GM19351 (cell line): ENCODE data around the gene FOXO4.
"Not testable (repeated sequence)": the region's sequence is repeated elsewhere in the genome, so short reads cannot be mapped to it uniquely, and the experiment has no call there.

Experiments used
- ATAC-seq: cut with Tn5 transposase; IDR thresholded peaks from one replicate; pipeline ENCODE4 v1.9.1; 2021; ENCODE audit warnings: mild to moderate bottlenecking, moderate library complexity; ENCODE audit not compliant: unreplicated experiment

FOXO4 gene

GRCh38 chrX:71095555-71095980, at the start of gene FOXO4:
Gene FOXO4 (plus strand): TSS chrX:71095851. CDS start chrX:71096529, 678 bp downstream.
- peak; percentile 94 for ATAC-seq

GRCh38 chrX:71047891-71048290, 47.8 kb upstream of the FOXO4 start:
- not testable (repeated sequence) for ATAC-seq

- no peak for ATAC-seq
Observed at GRCh38 chrX:71052721-71053120, 42.9 kb upstream of the FOXO4 start.

GRCh38 chrX:71053217-71053621, 42.4 kb upstream of the FOXO4 start:
- ATAC-seq = no peak

- ATAC-seq = no peak
Observed at GRCh38 chrX:71056867-71057266, 38.8 kb upstream of the FOXO4 start.

GRCh38 chrX:71057848-71058530, 37.7 kb upstream of the FOXO4 start:
- ATAC-seq = no peak

- ATAC-seq = no peak
Observed at GRCh38 chrX:71060127-71060526, 35.5 kb upstream of the FOXO4 start.

- no peak for ATAC-seq
Observed at GRCh38 chrX:71067089-71067488, 28.6 kb upstream of the FOXO4 start.

GRCh38 chrX:71067712-71068043, 28.0 kb upstream of the FOXO4 start:
- peak; percentile 1 for ATAC-seq

- peak; percentile 93 for ATAC-seq
Observed at GRCh38 chrX:71068044-71068918, 27.4 kb upstream of the FOXO4 start, which contains the start of gene SNX12. Gene SNX12 (minus strand): TSS chrX:71068334. CDS start chrX:71068306, 28 bp downstream.

GRCh38 chrX:71070531-71070930, 25.1 kb upstream of the FOXO4 start:
- ATAC-seq = no peak

GRCh38 chrX:71081330-71082123, 14.1 kb upstream of the FOXO4 start:
- ATAC-seq = no peak

- no peak for ATAC-seq
Observed at GRCh38 chrX:71082124-71082647, 13.5 kb upstream of the FOXO4 start.

GRCh38 chrX:71082822-71083221, 12.8 kb upstream of the FOXO4 start:
- ATAC-seq = no peak

GRCh38 chrX:71085900-71086299, 9.8 kb upstream of the FOXO4 start:
- no peak for ATAC-seq

- no peak for ATAC-seq
Observed at GRCh38 chrX:71091263-71091662, 4.4 kb upstream of the FOXO4 start.

- ATAC-seq = no peak
Observed at GRCh38 chrX:71095033-71095432, 618 bp upstream of the FOXO4 start.

- ATAC-seq = peak; percentile 20
Observed at GRCh38 chrX:71095981-71096759, 519 bp downstream of the FOXO4 start.

- no peak for ATAC-seq
Observed at GRCh38 chrX:71096760-71097032, 1.0 kb downstream of the FOXO4 start.

GRCh38 chrX:71098302-71098701, 2.7 kb downstream of the FOXO4 start:
- ATAC-seq = no peak
